NCI-H2227 (cell line): Measurements from ENCODE around the gene KRT37.

ENCODE experiments used
- DNase-seq: peaks from one replicate; lab custom pipeline; 2025; ENCODE audit not compliant: unreplicated experiment; lab: John Stamatoyannopoulos, UW

KRT37 gene

GRCh38 chr17:41377546-41377945 is 46.8 kb downstream of the KRT37 start:
- no peak for DNase-seq
